Hepatocyte (in vitro differentiated cells): ENCODE data around the gene FAM72D.
"Not testable (repeated sequence)": the region's sequence is repeated elsewhere in the genome, so short reads cannot be mapped to it uniquely, and the experiment has no call there.

Source experiments
- EZH2 ChIP-seq: fragments of 200-600 bp; sonication (generic); IDR thresholded peaks from 2 replicates; pipeline ENCODE4 v1.6.1; 2016; ENCODE audit warnings: antibody characterized with exemption, mild to moderate bottlenecking, borderline replicate concordance
- EZH2phosphoT487 ChIP-seq: fragments of 200-600 bp; sonication (generic); IDR thresholded peaks from one replicate; pipeline ENCODE4 v1.6.1; 2018; ENCODE audit warnings: antibody characterized with exemption, mild to moderate bottlenecking, low read depth, moderate library complexity; ENCODE audit not compliant: unreplicated experiment, severe bottlenecking
- TF ChIP-seq, protein P1 (sequence below): fragments of 200-600 bp; sonication (generic); IDR thresholded peaks from 2 replicates; pipeline ENCODE4 v1.5.1; 2016; ENCODE audit warnings: antibody characterized with exemption, mild to moderate bottlenecking; ENCODE audit not compliant: poor library complexity

DNA sequence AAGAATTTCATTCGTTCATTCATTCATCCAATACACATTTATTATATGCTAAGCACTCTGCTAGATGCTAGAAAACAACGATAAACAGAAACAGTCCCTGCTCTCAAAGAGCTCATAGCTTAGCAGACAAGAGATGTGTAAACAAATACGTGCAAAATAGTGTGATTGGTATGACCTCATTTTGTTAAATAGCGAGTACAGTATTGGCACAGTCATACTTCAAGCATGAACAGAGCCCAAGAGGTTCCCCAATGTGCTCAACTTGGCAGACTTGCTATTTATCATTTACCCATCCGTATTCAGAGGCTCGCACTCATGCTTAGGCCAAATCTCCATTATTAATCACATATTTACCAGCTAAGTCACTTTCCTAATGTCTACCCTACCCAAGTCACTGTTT, 24.2 kb upstream of the FAM72D start:
- TF ChIP-seq, protein P1, sequence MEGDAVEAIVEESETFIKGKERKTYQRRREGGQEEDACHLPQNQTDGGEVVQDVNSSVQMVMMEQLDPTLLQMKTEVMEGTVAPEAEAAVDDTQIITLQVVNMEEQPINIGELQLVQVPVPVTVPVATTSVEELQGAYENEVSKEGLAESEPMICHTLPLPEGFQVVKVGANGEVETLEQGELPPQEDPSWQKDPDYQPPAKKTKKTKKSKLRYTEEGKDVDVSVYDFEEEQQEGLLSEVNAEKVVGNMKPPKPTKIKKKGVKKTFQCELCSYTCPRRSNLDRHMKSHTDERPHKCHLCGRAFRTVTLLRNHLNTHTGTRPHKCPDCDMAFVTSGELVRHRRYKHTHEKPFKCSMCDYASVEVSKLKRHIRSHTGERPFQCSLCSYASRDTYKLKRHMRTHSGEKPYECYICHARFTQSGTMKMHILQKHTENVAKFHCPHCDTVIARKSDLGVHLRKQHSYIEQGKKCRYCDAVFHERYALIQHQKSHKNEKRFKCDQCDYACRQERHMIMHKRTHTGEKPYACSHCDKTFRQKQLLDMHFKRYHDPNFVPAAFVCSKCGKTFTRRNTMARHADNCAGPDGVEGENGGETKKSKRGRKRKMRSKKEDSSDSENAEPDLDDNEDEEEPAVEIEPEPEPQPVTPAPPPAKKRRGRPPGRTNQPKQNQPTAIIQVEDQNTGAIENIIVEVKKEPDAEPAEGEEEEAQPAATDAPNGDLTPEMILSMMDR, result not testable (repeated sequence)
- not testable (repeated sequence) for TF ChIP-seq EZH2, EZH2phosphoT487
